HL-60 (cell line): ENCODE results near the gene VWA5A.
"Not testable (repeated sequence)": the region's sequence is repeated elsewhere in the genome, so short reads cannot be mapped to it uniquely, and the experiment has no call there.

Experiments
- TF ChIP-seq, protein P1 (sequence below): IDR thresholded peaks from one replicate; pipeline ENCODE4 v1.5.1; 2011; ENCODE audit warnings: low read length, control low read depth, inconsistent platforms; ENCODE audit not compliant: insufficient read depth
- TF ChIP-seq, protein P2 (sequence below): IDR thresholded peaks from 2 replicates; pipeline ENCODE4 v1.6.1; 2012; ENCODE audit warnings: low read depth; ENCODE audit not compliant: insufficient replicate concordance

DNA sequence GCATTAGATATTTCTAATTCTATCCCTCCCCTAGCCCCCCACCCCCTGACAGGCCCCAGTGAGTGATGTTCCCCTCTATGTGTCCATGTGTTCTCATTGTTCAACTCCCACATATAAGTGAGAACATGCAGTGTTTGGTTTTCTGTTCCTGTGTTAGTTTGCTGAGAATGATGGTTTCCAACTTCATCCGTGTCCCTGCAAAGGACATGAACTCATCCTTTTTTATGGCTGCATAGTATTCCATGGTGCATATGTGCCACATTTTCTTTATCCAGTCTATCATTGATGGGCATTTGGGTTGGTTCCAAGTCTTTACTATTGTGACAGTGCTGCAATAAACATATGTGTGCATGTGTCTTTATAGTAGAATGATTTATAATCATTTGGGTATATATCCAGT, 11.9 kb downstream of the VWA5A start:
- TF ChIP-seq, protein P1, sequence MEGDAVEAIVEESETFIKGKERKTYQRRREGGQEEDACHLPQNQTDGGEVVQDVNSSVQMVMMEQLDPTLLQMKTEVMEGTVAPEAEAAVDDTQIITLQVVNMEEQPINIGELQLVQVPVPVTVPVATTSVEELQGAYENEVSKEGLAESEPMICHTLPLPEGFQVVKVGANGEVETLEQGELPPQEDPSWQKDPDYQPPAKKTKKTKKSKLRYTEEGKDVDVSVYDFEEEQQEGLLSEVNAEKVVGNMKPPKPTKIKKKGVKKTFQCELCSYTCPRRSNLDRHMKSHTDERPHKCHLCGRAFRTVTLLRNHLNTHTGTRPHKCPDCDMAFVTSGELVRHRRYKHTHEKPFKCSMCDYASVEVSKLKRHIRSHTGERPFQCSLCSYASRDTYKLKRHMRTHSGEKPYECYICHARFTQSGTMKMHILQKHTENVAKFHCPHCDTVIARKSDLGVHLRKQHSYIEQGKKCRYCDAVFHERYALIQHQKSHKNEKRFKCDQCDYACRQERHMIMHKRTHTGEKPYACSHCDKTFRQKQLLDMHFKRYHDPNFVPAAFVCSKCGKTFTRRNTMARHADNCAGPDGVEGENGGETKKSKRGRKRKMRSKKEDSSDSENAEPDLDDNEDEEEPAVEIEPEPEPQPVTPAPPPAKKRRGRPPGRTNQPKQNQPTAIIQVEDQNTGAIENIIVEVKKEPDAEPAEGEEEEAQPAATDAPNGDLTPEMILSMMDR: not testable (repeated sequence)
- TF ChIP-seq, protein P2, sequence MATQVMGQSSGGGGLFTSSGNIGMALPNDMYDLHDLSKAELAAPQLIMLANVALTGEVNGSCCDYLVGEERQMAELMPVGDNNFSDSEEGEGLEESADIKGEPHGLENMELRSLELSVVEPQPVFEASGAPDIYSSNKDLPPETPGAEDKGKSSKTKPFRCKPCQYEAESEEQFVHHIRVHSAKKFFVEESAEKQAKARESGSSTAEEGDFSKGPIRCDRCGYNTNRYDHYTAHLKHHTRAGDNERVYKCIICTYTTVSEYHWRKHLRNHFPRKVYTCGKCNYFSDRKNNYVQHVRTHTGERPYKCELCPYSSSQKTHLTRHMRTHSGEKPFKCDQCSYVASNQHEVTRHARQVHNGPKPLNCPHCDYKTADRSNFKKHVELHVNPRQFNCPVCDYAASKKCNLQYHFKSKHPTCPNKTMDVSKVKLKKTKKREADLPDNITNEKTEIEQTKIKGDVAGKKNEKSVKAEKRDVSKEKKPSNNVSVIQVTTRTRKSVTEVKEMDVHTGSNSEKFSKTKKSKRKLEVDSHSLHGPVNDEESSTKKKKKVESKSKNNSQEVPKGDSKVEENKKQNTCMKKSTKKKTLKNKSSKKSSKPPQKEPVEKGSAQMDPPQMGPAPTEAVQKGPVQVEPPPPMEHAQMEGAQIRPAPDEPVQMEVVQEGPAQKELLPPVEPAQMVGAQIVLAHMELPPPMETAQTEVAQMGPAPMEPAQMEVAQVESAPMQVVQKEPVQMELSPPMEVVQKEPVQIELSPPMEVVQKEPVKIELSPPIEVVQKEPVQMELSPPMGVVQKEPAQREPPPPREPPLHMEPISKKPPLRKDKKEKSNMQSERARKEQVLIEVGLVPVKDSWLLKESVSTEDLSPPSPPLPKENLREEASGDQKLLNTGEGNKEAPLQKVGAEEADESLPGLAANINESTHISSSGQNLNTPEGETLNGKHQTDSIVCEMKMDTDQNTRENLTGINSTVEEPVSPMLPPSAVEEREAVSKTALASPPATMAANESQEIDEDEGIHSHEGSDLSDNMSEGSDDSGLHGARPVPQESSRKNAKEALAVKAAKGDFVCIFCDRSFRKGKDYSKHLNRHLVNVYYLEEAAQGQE: not testable (repeated sequence)
